ENCODE measurements around the gene CEACAM5. TPM values are rescaled to one million over a fixed set of nuclear protein-coding genes. Genes with fewer than 3 reads are reported as not detected.

The CEACAM5 gene
- total RNA-seq, 2 donors from 2014 or later, result 2,196 to 2,217 TPM

DNA sequence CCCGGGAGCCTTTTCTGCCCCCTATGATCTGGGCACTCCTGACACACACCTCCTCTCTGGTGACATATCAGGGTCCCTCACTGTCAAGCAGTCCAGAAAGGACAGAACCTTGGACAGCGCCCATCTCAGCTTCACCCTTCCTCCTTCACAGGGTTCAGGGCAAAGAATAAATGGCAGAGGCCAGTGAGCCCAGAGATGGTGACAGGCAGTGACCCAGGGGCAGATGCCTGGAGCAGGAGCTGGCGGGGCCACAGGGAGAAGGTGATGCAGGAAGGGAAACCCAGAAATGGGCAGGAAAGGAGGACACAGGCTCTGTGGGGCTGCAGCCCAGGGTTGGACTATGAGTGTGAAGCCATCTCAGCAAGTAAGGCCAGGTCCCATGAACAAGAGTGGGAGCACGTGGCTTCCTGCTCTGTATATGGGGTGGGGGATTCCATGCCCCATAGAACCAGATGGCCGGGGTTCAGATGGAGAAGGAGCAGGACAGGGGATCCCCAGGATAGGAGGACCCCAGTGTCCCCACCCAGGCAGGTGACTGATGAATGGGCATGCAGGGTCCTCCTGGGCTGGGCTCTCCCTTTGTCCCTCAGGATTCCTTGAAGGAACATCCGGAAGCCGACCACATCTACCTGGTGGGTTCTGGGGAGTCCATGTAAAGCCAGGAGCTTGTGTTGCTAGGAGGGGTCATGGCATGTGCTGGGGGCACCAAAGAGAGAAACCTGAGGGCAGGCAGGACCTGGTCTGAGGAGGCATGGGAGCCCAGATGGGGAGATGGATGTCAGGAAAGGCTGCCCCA lies 11.8 kb upstream of the CEACAM5 start:
- H3K9me3 ChIP-seq, result no peaks in the 10 kb centered on the region
- TF ChIP-seq, protein P1, sequence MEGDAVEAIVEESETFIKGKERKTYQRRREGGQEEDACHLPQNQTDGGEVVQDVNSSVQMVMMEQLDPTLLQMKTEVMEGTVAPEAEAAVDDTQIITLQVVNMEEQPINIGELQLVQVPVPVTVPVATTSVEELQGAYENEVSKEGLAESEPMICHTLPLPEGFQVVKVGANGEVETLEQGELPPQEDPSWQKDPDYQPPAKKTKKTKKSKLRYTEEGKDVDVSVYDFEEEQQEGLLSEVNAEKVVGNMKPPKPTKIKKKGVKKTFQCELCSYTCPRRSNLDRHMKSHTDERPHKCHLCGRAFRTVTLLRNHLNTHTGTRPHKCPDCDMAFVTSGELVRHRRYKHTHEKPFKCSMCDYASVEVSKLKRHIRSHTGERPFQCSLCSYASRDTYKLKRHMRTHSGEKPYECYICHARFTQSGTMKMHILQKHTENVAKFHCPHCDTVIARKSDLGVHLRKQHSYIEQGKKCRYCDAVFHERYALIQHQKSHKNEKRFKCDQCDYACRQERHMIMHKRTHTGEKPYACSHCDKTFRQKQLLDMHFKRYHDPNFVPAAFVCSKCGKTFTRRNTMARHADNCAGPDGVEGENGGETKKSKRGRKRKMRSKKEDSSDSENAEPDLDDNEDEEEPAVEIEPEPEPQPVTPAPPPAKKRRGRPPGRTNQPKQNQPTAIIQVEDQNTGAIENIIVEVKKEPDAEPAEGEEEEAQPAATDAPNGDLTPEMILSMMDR (IDR thresholded peaks at IDR 0.05), result no peak
- H3K4me3 ChIP-seq, result no peak overlapping the region
- peak; percentile 49 for DNase-seq
- no peak overlapping the region for H3K27ac ChIP-seq
- H3K9ac ChIP-seq (ENCODE audit: low read depth in 2 of 2, low read length in 2 of 2), result no peak overlapping the region
- H3K4me1 ChIP-seq, result peaks cover 7% of the 10 kb centered on the region
- intact Hi-C loops (cut with DNase I), result no loop called here
- no peaks in the 10 kb centered on the region for H3K36me3 ChIP-seq
- no peaks in the 10 kb centered on the region for H3K27me3 ChIP-seq

DNA sequence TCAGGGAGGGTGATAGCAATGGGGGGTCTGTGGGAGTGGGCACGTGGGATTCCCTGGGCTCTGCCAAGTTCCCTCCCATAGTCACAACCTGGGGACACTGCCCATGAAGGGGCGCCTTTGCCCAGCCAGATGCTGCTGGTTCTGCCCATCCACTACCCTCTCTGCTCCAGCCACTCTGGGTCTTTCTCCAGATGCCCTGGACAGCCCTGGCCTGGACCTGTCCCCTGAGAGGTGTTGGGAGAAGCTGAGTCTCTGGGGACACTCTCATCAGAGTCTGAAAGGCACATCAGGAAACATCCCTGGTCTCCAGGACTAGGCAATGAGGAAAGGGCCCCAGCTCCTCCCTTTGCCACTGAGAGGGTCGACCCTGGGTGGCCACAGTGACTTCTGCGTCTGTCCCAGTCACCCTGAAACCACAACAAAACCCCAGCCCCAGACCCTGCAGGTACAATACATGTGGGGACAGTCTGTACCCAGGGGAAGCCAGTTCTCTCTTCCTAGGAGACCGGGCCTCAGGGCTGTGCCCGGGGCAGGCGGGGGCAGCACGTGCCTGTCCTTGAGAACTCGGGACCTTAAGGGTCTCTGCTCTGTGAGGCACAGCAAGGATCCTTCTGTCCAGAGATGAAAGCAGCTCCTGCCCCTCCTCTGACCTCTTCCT lies 11.1 kb upstream of the CEACAM5 start:
- Histone ChIP-seq H3K9me3 (no peaks in the 10 kb centered on the region), H3K27ac (peak overlapping the region; percentile 83), H3K36me3 (no peaks in the 10 kb centered on the region), H3K9ac (ENCODE audit: low read depth in 2 of 2, low read length in 2 of 2) (peak overlapping the region in 1 of 2 donors; percentile 9), H3K4me1 (peaks cover 7% of the 10 kb centered on the region), H3K4me3 (no peak overlapping the region), H3K27me3 (no peaks in the 10 kb centered on the region)
- TF ChIP-seq, protein P1 (IDR thresholded peaks at IDR 0.05), result no peak
- DNase-seq, result peak; percentile 16
- intact Hi-C loops (cut with DNase I), result no loop called here

DNA sequence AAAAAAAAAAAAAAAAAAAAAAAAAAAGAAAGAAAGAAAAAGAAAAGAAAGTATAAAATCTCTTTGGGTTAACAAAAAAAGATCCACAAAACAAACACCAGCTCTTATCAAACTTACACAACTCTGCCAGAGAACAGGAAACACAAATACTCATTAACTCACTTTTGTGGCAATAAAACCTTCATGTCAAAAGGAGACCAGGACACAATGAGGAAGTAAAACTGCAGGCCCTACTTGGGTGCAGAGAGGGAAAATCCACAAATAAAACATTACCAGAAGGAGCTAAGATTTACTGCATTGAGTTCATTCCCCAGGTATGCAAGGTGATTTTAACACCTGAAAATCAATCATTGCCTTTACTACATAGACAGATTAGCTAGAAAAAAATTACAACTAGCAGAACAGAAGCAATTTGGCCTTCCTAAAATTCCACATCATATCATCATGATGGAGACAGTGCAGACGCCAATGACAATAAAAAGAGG lies 9.6 kb upstream of the CEACAM5 start:
- H3K4me1 ChIP-seq, result peaks cover 7% of the 10 kb centered on the region
- peak; percentile 51 for DNase-seq

DNA sequence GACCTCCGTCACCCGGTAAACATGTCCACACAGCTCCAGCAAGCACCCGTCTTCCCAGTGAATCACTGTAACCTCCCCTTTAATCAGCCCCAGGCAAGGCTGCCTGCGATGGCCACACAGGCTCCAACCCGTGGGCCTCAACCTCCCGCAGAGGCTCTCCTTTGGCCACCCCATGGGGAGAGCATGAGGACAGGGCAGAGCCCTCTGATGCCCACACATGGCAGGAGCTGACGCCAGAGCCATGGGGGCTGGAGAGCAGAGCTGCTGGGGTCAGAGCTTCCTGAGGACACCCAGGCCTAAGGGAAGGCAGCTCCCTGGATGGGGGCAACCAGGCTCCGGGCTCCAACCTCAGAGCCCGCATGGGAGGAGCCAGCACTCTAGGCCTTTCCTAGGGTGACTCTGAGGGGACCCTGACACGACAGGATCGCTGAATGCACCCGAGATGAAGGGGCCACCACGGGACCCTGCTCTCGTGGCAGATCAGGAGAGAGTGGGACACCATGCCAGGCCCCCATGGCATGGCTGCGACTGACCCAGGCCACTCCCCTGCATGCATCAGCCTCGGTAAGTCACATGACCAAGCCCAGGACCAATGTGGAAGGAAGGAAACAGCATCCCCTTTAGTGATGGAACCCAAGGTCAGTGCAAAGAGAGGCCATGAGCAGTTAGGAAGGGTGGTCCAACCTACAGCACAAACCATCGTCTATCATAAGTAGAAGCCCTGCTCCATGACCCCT lies 9.0 kb upstream of the CEACAM5 start:
- TF ChIP-seq, protein P1 (IDR thresholded peaks at IDR 0.05), result no peak
- Histone ChIP-seq H3K4me3 (no peak overlapping the region), H3K27me3 (no peaks in the 10 kb centered on the region), H3K36me3 (no peaks in the 10 kb centered on the region), H3K9me3 (no peaks in the 10 kb centered on the region), H3K27ac (peak overlapping the region; percentile 83), H3K4me1 (peaks cover 7% of the 10 kb centered on the region), H3K9ac (ENCODE audit: low read depth in 2 of 2, low read length in 2 of 2) (peak overlapping the region; percentile 53 to 77)
- intact Hi-C loops (cut with DNase I), result no loop called here
- peak; percentile 37 for DNase-seq

More for the DNA sequence above, 9.6 kb upstream of the CEACAM5 start:
- TF ChIP-seq, protein P1 (IDR thresholded peaks at IDR 0.05), result no peak
- no peak overlapping the region for H3K4me3 ChIP-seq
- H3K9me3 ChIP-seq, result no peaks in the 10 kb centered on the region
- intact Hi-C loops (cut with DNase I), result no loop called here
- H3K27me3 ChIP-seq, result no peaks in the 10 kb centered on the region
- peak overlapping the region; percentile 83 for H3K27ac ChIP-seq
- H3K36me3 ChIP-seq, result no peaks in the 10 kb centered on the region
- H3K9ac ChIP-seq (ENCODE audit: low read depth in 2 of 2, low read length in 2 of 2), result peak overlapping the region in 1 of 2 donors; percentile 77

DNA sequence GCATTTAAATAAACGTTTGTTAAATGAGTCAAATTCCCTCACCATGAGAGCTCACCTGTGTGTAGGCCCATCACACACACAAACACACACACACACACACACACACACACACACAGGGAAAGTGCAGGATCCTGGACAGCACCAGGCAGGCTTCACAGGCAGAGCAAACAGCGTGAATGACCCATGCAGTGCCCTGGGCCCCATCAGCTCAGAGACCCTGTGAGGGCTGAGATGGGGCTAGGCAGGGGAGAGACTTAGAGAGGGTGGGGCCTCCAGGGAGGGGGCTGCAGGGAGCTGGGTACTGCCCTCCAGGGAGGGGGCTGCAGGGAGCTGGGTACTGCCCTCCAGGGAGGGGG lies 8.5 kb upstream of the CEACAM5 start:
- peak overlapping the region; percentile 53 to 77 for H3K9ac ChIP-seq (ENCODE audit: low read depth in 2 of 2, low read length in 2 of 2)
- peaks cover 7% of the 10 kb centered on the region for H3K4me1 ChIP-seq
- no peak overlapping the region for H3K4me3 ChIP-seq
- DNase-seq, result peak; percentile 22
- intact Hi-C loops (cut with DNase I), result no loop called here
- no peak overlapping the region for H3K27ac ChIP-seq
- H3K9me3 ChIP-seq, result no peaks in the 10 kb centered on the region
- H3K36me3 ChIP-seq, result no peaks in the 10 kb centered on the region
- TF ChIP-seq, protein P1 (IDR thresholded peaks at IDR 0.05), result no peak
- no peaks in the 10 kb centered on the region for H3K27me3 ChIP-seq

All from colonic mucosa (tissue), 4 donors.